Mesendoderm (in vitro differentiated cells): ENCODE measurements around the gene LYSMD1.

Source experiments
- DNase-seq: peaks from one replicate; pipeline ENCODE4 v3.0.0; 2013
- H2AK5ac ChIP-seq: 2 replicates; pipeline ENCODE4 v1.6.1; 2013; ENCODE audit warnings: low read length, inconsistent platforms
- H2BK120ac ChIP-seq: 2 replicates; pipeline ENCODE4 v1.6.1; 2013; ENCODE audit warnings: low read depth, mild to moderate bottlenecking, low read length, moderate library complexity, mixed read lengths
- H2BK15ac ChIP-seq: replicated peaks from 2 replicates; pipeline ENCODE4 v1.6.1; 2013; ENCODE audit warnings: low read depth, mild to moderate bottlenecking, moderate library complexity
- H2BK5ac ChIP-seq: 2 replicates; pipeline ENCODE4 v1.6.1; 2013; ENCODE audit warnings: low read length, inconsistent platforms
- H3K18ac ChIP-seq: 2 replicates; pipeline ENCODE4 v1.6.1; 2013; ENCODE audit warnings: mild to moderate bottlenecking, low read length, mixed read lengths
- H3K23ac ChIP-seq: one replicate; pipeline ENCODE4 v1.6.1; 2013; ENCODE audit warnings: low read length
- H3K27ac ChIP-seq: 2 replicates; pipeline ENCODE4 v1.5.1; 2013; ENCODE audit warnings: low read depth, mild to moderate bottlenecking, inconsistent platforms, low read length, moderate library complexity
- H3K27me3 ChIP-seq: 2 replicates; pipeline ENCODE4 v1.6.1; 2013; ENCODE audit warnings: low read length, control low read depth, mild to moderate bottlenecking, inconsistent platforms; ENCODE audit not compliant: insufficient read depth, poor library complexity
- H3K36me3 ChIP-seq: 2 replicates; pipeline ENCODE4 v1.6.1; 2013; ENCODE audit warnings: low read length, inconsistent platforms; ENCODE audit not compliant: control insufficient read depth, insufficient read depth
- H3K4ac ChIP-seq: one replicate; pipeline ENCODE4 v1.6.1; 2013; ENCODE audit warnings: low read depth, mild to moderate bottlenecking, low read length, moderate library complexity
- H3K4me1 ChIP-seq: 2 replicates; pipeline ENCODE4 v1.6.1; 2013; ENCODE audit warnings: low read depth, low read length, inconsistent platforms; ENCODE audit not compliant: control insufficient read depth
- H3K4me2 ChIP-seq: 2 replicates; pipeline ENCODE4 v1.6.1; 2013; ENCODE audit warnings: low read length
- H3K4me3 ChIP-seq: 2 replicates; pipeline ENCODE4 v1.5.1; 2013; ENCODE audit warnings: mild to moderate bottlenecking, low read length
- H3K56ac ChIP-seq: one replicate; pipeline ENCODE4 v1.6.1; 2013; ENCODE audit warnings: low read length
- H3K79me1 ChIP-seq: 2 replicates; pipeline ENCODE4 v1.6.1; 2013; ENCODE audit warnings: low read length, inconsistent platforms
- H3K79me2 ChIP-seq: 2 replicates; pipeline ENCODE4 v1.6.1; 2013; ENCODE audit warnings: mild to moderate bottlenecking, low read length; ENCODE audit not compliant: control insufficient read depth, insufficient read depth
- H3K9ac ChIP-seq: 2 replicates; pipeline ENCODE4 v1.6.1; 2013; ENCODE audit warnings: low read length, inconsistent platforms
- H4K5ac ChIP-seq: one replicate; pipeline ENCODE4 v1.6.1; 2013; ENCODE audit warnings: low read length
- H4K8ac ChIP-seq: one replicate; pipeline ENCODE4 v1.6.1; 2013; ENCODE audit warnings: low read depth, mild to moderate bottlenecking, control low read depth, low read length, moderate library complexity
- WGBS: extraction: QIAGEN DNeasy Blood & Tissue Kit; methylation state at CpG from one replicate; pipeline ENCODE4 v1.1.7; 2013; ENCODE audit warnings: low lambda C conversion rate, missing lambda C conversion rate; ENCODE audit not compliant: insufficient coverage; ENCODE audit errors: extremely low coverage; 5-methylcytosine and 5-hydroxymethylcytosine counted together

LYSMD1 gene

GRCh38 chr1:151187205-151187604, 21.5 kb upstream of the LYSMD1 start:
- no peak overlapping the region for H4K8ac ChIP-seq
- no peak overlapping the region for H2BK120ac ChIP-seq
- no peak for DNase-seq
- H2BK15ac ChIP-seq, result no peak overlapping the region
- no peak overlapping the region for H2AK5ac ChIP-seq
- H2BK5ac ChIP-seq, result no peak overlapping the region
- H3K4me2 ChIP-seq, result no peak overlapping the region
- H3K4me3 ChIP-seq, result no peak overlapping the region
- no peaks in the 10 kb centered on the region for H3K27me3 ChIP-seq
- peaks cover 12% of the 10 kb centered on the region for H3K79me2 ChIP-seq
- H3K27ac ChIP-seq, result no peak overlapping the region
- no peak overlapping the region for H3K4ac ChIP-seq
- H3K56ac ChIP-seq, result no peak overlapping the region
- no peak overlapping the region for H3K23ac ChIP-seq
- H4K5ac ChIP-seq, result no peak overlapping the region
- peaks cover 8% of the 10 kb centered on the region for H3K79me1 ChIP-seq
- peaks cover 8% of the 10 kb centered on the region for H3K36me3 ChIP-seq
- H3K4me1 ChIP-seq, result no peaks in the 10 kb centered on the region
- no peak overlapping the region for H3K9ac ChIP-seq
- no peak overlapping the region for H3K18ac ChIP-seq
- no CpG with 5 or more reads among the region's 1 CpG for WGBS

GRCh38 chr1:151184211-151184610, 18.5 kb upstream of the LYSMD1 start:
- no peak overlapping the region for H2BK5ac ChIP-seq
- peaks cover 8% of the 10 kb centered on the region for H3K79me1 ChIP-seq
- H3K27me3 ChIP-seq, result no peaks in the 10 kb centered on the region
- H4K5ac ChIP-seq, result no peak overlapping the region
- no peak overlapping the region for H3K9ac ChIP-seq
- no CpG with 5 or more reads among the region's 10 CpGs for WGBS
- no peak overlapping the region for H3K18ac ChIP-seq
- H4K8ac ChIP-seq, result no peak overlapping the region
- H3K23ac ChIP-seq, result no peak overlapping the region
- H3K4me3 ChIP-seq, result no peak overlapping the region
- H2BK120ac ChIP-seq, result no peak overlapping the region
- DNase-seq, result no peak
- H2BK15ac ChIP-seq, result no peak overlapping the region
- H3K4ac ChIP-seq, result no peak overlapping the region
- H3K36me3 ChIP-seq, result peaks cover 11% of the 10 kb centered on the region
- no peak overlapping the region for H3K27ac ChIP-seq
- no peaks in the 10 kb centered on the region for H3K4me1 ChIP-seq
- no peak overlapping the region for H3K4me2 ChIP-seq
- no peak overlapping the region for H3K56ac ChIP-seq
- H2AK5ac ChIP-seq, result no peak overlapping the region
- peaks cover 9% of the 10 kb centered on the region for H3K79me2 ChIP-seq

- H3K4ac ChIP-seq, result no peak overlapping the region
- H3K4me2 ChIP-seq, result no peak overlapping the region
- H3K79me1 ChIP-seq, result no peaks in the 10 kb centered on the region
- no peak overlapping the region for H3K23ac ChIP-seq
- no peak overlapping the region for H3K56ac ChIP-seq
- H3K4me1 ChIP-seq, result no peaks in the 10 kb centered on the region
- H3K36me3 ChIP-seq, result peaks cover 4% of the 10 kb centered on the region
- H4K8ac ChIP-seq, result no peak overlapping the region
- H2AK5ac ChIP-seq, result no peak overlapping the region
- no peak overlapping the region for H2BK120ac ChIP-seq
- H3K9ac ChIP-seq, result no peak overlapping the region
- H3K27ac ChIP-seq, result no peak overlapping the region
- no peak overlapping the region for H4K5ac ChIP-seq
- no peak overlapping the region for H2BK15ac ChIP-seq
- H2BK5ac ChIP-seq, result no peak overlapping the region
- H3K18ac ChIP-seq, result no peak overlapping the region
- WGBS, result no CpG with 5 or more reads among the region's 17 CpGs
- H3K79me2 ChIP-seq, result no peaks in the 10 kb centered on the region
- DNase-seq, result no peak
- no peak overlapping the region for H3K4me3 ChIP-seq
- no peaks in the 10 kb centered on the region for H3K27me3 ChIP-seq
Observed at GRCh38 chr1:151176514-151177045, 10.9 kb upstream of the LYSMD1 start.

- no peak within 1 kb of the TSS for H3K9ac ChIP-seq
- no peaks in the 10 kb centered on the region for H3K27me3 ChIP-seq
- H3K27ac ChIP-seq, result no peak within 1 kb of the TSS
- H3K4me3 ChIP-seq, result no peak within 1 kb of the TSS
- H3K4me1 ChIP-seq, result no peaks in the 10 kb centered on the region
- no peak within 1 kb of the TSS for H2BK15ac ChIP-seq
- peaks cover 1% of the 10 kb centered on the region for H3K36me3 ChIP-seq
- H2BK120ac ChIP-seq, result no peak within 1 kb of the TSS
- no peak within 1 kb of the TSS for H3K56ac ChIP-seq
- peak; percentile 48 for DNase-seq
- H3K23ac ChIP-seq, result no peak within 1 kb of the TSS
- no peak within 1 kb of the TSS for H4K5ac ChIP-seq
- H3K79me1 ChIP-seq, result no peaks in the 10 kb centered on the region
- no peak within 1 kb of the TSS for H4K8ac ChIP-seq
- no peak within 1 kb of the TSS for H2AK5ac ChIP-seq
- no CpG with 5 or more reads among the region's 4 CpGs for WGBS
- H2BK5ac ChIP-seq, result no peak within 1 kb of the TSS
- no peak within 1 kb of the TSS for H3K4ac ChIP-seq
- H3K4me2 ChIP-seq, result no peak within 1 kb of the TSS
- no peaks in the 10 kb centered on the region for H3K79me2 ChIP-seq
- no peak within 1 kb of the TSS for H3K18ac ChIP-seq
Observed at GRCh38 chr1:151175863-151176262, 10.2 kb upstream of the LYSMD1 start, which contains the start of gene TMOD4. Gene TMOD4 (minus strand): TSS chr1:151175981. CDS start chr1:151174875, 1,106 bp downstream.

- Histone ChIP-seq H2AK5ac (no peak overlapping the region), H3K9ac (no peak overlapping the region), H2BK120ac (no peak overlapping the region), H3K4me3 (no peak overlapping the region), H3K18ac (no peak overlapping the region), H3K4ac (no peak overlapping the region), H3K79me2 (no peaks in the 10 kb centered on the region), H3K4me1 (no peaks in the 10 kb centered on the region), H3K4me2 (no peak overlapping the region), H3K36me3 (peaks cover 1% of the 10 kb centered on the region), H4K8ac (no peak overlapping the region), H4K5ac (no peak overlapping the region), H3K27ac (no peak overlapping the region), H3K56ac (no peak overlapping the region), H2BK15ac (no peak overlapping the region), H3K27me3 (no peaks in the 10 kb centered on the region), H3K79me1 (no peaks in the 10 kb centered on the region), H3K23ac (no peak overlapping the region), H2BK5ac (no peak overlapping the region)
- no CpG with 5 or more reads among the region's 6 CpGs for WGBS
- DNase-seq, result no peak
Observed at GRCh38 chr1:151175041-151175741, 9.5 kb upstream of the LYSMD1 start.

- no peaks in the 10 kb centered on the region for H3K4me1 ChIP-seq
- H4K5ac ChIP-seq, result no peak overlapping the region
- H3K79me2 ChIP-seq, result no peaks in the 10 kb centered on the region
- no peak overlapping the region for H4K8ac ChIP-seq
- H3K4ac ChIP-seq, result no peak overlapping the region
- H2BK120ac ChIP-seq, result no peak overlapping the region
- no peaks in the 10 kb centered on the region for H3K27me3 ChIP-seq
- H3K36me3 ChIP-seq, result peaks cover 1% of the 10 kb centered on the region
- no peak overlapping the region for H2AK5ac ChIP-seq
- H2BK15ac ChIP-seq, result no peak overlapping the region
- no peak overlapping the region for H2BK5ac ChIP-seq
- WGBS, result no CpG with 5 or more reads among the region's 5 CpGs
- DNase-seq, result no peak
- no peak overlapping the region for H3K56ac ChIP-seq
- no peak overlapping the region for H3K9ac ChIP-seq
- no peak overlapping the region for H3K23ac ChIP-seq
- no peak overlapping the region for H3K27ac ChIP-seq
- H3K18ac ChIP-seq, result no peak overlapping the region
- no peak overlapping the region for H3K4me3 ChIP-seq
- H3K4me2 ChIP-seq, result no peak overlapping the region
- H3K79me1 ChIP-seq, result no peaks in the 10 kb centered on the region
Observed at GRCh38 chr1:151171190-151171589, 5.5 kb upstream of the LYSMD1 start.
